Activated CD4-positive, alpha-beta T cell treated with anti-CD3 and anti-CD28 coated beads, Interleukin-2, amount 50 U/mL, for 4 hours (primary cell): ENCODE data around the gene ABHD17C.
"Not testable (repeated sequence)": the region's sequence is repeated elsewhere in the genome, so short reads cannot be mapped to it uniquely, and the experiment has no call there.

Experiments
- DNase-seq, 2 experiments: peaks; one replicate each; pipeline ENCODE4 v3.0.0-alpha.2; 2020

The ABHD17C gene

DNA sequence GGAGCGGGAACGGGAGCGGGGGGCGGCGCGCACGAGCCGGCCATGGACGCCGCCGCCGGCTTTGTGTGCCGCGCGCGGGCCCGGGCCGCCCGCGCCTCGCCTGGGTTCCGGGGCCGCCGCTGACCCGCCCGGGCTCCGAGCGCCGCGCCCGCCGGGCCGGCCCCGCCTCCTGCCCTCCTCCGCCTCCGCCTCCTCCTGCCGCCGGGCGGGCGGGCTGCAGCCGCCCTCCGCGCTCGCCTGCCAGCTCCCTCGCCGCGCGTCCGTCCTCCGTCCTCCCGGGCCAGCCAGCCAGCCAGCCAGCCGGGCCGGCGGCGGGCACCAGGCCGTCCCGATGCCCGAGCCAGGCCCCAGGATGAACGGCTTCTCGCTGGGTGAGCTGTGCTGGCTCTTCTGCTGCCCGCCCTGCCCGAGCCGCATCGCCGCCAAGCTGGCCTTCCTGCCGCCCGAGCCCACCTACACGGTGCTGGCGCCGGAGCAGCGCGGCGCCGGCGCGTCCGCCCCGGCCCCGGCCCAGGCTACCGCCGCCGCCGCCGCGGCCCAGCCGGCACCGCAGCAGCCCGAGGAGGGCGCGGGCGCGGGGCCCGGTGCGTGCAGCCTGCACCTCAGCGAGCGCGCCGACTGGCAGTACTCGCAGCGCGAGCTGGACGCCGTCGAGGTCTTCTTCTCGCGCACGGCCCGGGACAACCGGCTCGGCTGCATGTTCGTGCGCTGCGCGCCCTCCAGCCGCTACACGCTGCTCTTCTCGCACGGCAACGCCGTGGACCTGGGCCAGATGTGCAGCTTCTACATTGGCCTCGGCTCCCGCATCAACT, at the start of gene ABHD17C:
Gene ABHD17C (plus strand): TSS at position 212 of the 812 bp plus-strand sequence. CDS start 120 bp downstream, at position 332.
- DNase-seq: peak; percentile 12 to 29

GRCh38 chr15:80645494-80646065, 49.5 kb upstream of the ABHD17C start:
- DNase-seq: no peak

- DNase-seq: not testable (repeated sequence)
Observed at GRCh38 chr15:80647424-80647823, 47.7 kb upstream of the ABHD17C start.

DNA sequence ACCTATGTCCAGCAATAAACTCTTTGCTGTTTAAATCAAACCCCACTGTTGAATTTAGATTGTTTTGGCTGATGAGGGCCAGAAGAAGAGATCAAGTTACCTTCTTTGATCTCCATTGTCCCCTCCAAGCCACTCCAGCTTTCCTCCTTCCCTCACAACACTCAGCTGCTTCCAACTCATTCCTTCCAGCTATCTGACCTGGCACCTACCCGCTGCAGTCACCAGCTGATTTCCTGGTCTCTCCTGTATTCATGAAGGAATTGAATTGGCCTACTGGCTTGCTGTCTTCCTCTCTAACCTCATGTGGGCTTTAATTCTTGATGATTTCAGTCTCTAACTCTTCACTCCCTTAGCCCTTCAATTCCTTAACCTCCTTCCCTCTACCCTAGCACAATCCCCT, 40.8 kb upstream of the ABHD17C start:
- no peak for DNase-seq

DNA sequence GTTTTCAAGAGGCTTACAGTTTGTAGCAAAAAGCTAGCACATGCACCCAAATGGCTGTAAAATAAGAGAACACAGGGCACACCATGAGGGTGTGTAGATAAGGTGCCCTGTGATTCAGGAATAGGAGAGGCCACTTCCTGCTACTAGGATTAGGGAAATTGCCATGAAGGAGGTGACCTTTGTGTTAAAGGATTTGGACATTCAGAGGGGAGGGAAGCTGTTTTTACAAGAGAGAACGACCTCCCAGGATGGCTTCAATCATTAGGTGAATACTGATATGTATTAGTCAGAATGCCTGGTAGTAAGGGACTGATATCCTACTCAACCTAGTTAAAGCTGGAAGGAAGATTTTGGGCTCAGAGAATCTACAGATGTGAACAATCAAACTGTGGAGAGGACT, 35.7 kb upstream of the ABHD17C start:
- DNase-seq: no peak

GRCh38 chr15:80660119-80660518, 35.0 kb upstream of the ABHD17C start:
- no peak for DNase-seq

DNA sequence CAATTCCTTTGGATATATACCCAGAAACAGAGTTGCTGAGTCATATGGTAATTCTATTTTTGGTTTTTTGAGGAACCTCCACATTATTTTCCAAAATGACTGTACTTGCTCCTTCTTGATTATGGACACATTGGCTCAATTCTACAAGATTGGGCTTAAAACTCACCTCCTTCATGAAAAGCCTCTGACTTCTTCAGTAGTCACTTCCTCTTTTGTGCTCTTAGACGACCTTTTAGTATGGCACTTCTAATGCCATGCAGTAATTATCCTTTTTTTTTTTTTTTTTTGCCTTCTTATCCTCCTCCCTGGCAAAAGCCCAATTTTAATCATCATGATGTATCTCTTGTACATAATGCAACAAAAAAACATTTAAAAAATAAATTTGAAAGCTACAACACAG, 33.0 kb upstream of the ABHD17C start:
- DNase-seq: no peak

- no peak for DNase-seq
Observed at GRCh38 chr15:80662757-80663553, 32.2 kb upstream of the ABHD17C start.

- no peak for DNase-seq
Observed at GRCh38 chr15:80665151-80665550, 30.0 kb upstream of the ABHD17C start.

DNA sequence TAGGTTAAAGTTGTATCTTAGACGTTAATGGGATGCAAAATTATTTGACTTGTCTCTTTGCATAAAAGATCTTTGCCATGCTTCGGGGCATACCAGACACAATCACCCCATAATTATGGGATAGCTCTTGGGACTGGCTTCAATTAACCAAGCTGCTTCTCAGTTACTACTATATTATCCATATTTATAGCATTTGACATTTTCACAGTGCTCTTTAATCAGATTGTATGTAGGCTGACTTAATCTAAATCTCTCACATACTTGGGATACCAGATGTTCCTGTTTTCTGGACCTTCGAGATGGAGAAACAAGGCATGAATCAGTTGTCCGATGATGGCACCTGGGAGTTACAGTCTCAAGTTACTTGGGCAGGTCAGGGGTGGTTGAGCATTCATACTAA, 27.2 kb upstream of the ABHD17C start:
- DNase-seq: no peak

- DNase-seq: no peak
Observed at GRCh38 chr15:80668546-80669236, 26.4 kb upstream of the ABHD17C start.

DNA sequence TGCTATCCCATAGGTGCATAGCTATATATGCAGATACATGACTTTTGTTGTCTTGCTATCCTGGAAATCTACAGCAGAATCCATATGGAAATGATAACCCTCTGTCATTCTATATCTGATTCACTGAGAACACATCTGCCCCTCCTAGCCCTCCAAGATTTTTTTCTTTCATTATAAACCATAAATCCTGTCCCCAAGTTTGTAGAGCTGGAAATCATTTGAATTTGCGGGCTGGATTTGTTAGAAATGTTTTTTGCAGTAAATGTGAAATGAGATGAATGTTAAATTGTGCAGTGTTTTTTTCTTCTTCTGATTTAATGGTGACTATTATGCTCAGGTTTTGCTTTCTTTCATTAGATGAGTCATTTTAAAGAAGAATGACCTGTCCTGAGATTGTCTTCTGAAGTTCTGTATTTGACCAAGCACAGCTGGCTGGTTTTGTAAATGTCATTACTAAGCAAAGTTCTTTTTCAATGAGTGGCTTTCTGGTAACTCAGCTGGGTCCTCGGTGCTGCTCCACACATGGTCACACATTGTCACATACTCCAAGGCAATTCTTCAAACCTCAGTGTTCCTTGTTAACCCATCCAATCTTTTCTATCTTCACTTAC, 25.3 kb upstream of the ABHD17C start:
- no peak for DNase-seq

GRCh38 chr15:80673561-80674244, 21.4 kb upstream of the ABHD17C start:
- DNase-seq: no peak

GRCh38 chr15:80674245-80674614, 20.9 kb upstream of the ABHD17C start:
- DNase-seq: no peak

DNA sequence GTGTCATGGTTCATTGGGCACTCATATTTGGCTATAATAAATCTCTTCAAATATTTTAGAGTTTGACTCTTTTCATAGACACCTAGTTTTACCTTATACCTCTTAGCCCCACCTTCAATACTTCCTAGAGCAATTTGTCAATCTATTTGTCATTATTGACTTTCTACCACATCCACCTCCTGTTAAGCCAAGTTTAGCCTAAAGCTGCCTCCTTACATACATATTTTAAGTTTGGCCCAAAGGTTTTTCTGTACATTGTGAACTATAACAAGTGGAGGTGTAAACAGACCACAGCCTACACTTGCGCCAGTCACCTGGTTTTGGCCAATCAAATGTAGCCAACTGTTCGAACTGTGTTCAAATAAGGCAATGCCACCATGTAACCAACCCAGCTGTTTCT, 18.1 kb upstream of the ABHD17C start:
- DNase-seq: no peak

GRCh38 chr15:80679167-80679803, 15.8 kb upstream of the ABHD17C start:
- DNase-seq: no peak

GRCh38 chr15:80679804-80680175, 15.3 kb upstream of the ABHD17C start:
- no peak for DNase-seq

DNA sequence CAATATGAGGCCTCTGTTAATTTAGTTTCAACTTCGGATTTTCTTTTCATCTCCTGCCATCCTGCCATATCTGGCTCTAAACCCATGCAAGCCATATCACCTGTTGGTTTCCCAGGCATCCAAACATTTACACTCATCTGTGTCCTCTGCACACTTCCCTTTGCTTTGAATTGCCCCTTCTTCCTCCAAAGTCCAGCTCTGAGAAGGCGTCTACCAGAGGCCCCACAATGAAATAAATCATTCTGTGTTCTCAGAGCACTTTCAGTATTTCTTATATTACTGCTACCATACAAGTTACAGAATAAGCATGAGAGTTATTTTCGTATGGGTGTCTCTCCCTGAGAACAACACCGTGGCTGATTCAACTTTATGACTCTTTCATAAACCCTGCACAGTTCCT, 12.9 kb upstream of the ABHD17C start:
- no peak for DNase-seq

GRCh38 chr15:80684697-80685096, 10.4 kb upstream of the ABHD17C start:
- no peak for DNase-seq

DNA sequence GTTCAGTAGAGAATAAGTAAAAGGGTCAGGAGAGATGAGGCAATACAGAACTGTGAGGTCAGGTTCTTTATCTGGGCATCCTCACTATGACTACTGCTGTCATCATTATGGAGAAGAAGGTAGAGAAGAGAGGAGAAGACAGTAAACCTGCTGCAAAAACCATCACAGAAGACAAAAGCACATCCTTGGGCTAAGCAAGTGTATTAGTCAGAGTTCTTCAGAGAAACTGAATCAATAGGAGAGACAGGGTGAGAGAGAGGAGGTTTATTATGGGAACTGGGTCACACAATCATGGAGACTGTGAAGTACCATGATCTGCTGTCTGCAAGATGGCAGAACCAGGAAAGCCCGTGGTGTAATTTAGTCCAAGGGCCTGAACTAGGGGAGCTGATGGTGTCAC, 9.5 kb upstream of the ABHD17C start:
- no peak for DNase-seq

- DNase-seq: no peak
Observed at GRCh38 chr15:80689294-80689693, 5.8 kb upstream of the ABHD17C start.

DNA sequence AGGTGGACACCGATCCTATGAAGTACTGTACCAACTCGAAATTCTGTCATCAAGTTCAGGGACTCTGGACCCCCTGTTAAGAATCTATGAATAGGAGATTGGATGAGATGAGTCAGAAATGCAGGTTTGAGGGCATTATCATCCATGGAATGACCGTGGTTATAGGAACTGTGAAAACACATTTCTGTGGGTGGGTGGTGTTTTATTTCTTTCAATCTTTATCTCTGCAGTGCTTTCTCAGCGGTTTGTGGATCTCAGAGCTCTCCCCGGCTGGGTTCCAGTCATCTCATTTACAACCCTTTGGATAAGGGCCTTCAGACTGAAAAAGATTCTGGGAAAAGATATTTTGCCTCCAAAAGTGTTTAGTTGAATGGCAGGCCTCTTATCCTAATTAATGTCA, 5.4 kb upstream of the ABHD17C start:
- no peak for DNase-seq
